GM21619 (cell line): ENCODE data around the gene MUC5B.
"Not testable (repeated sequence)": the region's sequence is repeated elsewhere in the genome, so short reads cannot be mapped to it uniquely, and the experiment has no call there.

Experiments
- ATAC-seq: cut with Tn5 transposase; IDR thresholded peaks from one replicate; pipeline ENCODE4 v1.9.1; 2021; ENCODE audit not compliant: unreplicated experiment

Gene MUC5B

DNA sequence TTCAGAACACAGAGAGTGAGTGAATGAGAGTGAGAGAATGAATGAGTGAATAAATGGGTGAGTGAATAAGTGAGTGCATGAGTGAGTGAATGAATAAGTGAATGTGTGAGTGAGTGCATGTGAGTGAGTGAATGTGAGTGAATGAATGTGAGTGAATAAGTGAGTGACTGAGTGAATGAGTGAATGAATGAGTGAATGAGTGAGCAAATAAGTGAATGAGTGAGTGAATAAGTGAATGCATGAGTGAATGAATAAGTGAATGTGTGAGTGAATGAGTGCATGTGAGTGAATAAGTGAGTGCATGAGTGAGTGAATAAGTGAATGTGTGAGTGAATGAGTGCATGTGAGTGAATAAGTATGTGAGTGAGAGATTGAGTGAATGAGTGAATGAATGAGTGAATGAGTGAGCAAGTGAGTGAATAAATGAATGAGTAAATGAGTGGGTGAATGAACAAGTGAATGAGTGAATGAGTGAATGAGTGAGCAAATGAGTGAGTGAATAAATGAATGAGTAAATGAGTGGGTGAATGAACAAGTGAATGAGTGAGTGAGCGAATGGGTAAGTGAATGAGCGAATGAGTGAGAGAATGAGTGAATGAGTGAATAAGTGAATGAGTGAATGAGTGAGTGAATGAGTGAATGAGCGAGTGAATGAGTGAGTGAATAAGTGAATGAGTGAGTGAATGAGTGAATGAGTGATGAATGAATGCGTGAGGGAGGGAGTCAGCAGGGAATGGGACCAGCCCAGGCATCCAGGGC is 21.3 kb upstream of the MUC5B start:
- no peak for ATAC-seq

DNA sequence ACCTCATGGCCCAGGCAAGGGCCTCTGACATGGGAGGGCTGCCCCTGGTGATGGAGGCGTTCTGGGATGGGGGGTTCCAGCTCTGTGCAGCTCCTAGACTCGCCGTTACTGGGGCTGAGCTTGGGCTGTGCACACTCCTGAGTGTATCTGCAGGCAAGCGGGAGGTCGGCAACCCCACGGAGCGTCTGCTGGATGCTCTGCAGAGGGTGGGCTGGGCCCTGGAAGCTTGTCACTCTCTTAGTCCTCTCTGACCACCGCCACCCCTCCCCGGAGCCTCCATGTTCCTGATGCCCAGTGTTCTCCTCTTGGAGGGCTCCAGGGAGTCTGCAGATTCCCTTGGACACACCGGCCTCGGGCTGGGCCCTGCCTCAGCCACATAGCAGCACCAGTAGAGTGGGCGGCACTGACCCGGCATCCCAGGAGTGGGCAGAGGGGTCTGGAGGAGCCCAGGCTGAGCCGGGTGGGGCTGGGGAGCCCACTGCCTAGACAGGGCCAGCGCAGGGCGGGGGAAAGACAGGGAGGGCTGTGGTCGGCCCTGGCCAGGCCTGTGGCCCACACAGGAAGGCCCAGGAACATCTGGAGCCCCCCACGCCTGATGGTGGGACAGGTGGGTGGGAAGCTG is 20.6 kb upstream of the MUC5B start:
- no peak for ATAC-seq

DNA sequence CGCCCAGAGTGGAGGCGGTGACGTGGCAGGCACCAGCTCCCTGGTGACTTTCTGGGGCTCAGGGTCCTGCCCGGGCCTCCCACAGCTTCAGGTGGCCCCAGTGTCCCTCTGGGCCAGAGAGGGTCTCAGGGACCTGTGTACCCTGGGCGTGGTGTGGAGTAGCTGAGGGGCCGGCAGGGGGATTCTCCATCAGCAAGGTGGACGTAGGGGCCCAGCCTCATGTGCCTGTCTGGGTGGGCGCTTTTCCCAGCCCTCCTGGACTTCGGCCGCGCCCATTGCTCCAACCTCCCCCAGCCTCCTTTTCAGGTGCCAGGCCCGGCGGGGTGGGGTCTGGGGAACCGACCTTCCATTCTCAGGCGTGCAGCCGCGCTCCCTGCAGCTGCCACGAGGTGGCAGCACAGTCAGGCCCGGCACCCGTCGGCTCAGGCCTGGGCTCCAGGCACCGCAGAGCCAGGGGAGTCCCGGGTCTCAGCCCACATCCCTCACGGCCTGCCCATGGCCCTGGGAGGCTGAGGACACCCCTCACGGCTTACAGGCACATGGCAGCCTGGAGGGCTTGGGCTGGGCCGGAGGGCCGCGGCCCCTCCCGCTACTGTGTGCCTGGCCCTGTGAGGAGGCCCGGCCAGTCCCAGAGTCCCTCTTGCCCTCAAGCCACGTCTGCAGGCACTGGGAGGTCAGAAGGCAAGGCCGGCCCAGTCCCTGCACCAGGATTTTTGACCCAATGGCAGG is 19.9 kb upstream of the MUC5B start:
- no peak for ATAC-seq

DNA sequence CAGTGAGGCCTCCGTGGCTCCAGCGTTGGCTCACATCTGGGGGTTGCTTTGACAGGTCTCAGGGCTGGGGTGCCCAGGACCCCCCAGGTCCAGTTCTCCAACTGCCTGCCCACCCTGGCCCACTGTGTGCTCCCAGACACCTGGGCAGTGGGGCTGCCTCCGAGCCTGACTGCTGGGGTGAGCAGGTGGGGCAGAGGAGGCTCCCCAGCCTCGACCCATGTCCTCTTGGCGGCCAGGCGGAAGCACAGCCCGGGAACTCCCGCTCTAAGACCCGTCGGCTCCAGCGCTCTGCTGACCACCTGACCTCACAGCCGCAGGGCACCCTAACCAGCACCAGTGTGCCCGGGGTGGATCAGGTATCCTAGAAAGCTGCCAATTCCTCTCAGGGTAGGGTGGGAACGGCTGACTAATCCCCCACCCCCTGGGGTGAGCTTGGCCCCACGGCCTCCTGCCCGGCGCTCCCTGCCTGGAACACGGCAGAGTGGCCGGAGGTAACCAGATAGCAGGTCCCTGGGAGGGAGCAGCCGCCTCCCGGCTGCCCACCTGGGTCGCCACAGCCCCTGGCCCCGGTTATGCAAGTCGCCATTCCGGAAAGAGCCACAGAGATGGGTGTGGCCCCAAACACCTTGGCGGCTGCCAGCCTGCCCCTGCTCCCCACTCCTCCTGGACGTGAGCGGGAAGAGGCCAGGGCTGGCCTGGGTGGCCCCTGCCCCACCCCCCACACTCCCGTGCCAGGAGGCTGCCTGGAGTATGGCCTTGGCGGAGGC is 19.2 kb upstream of the MUC5B start:
- no peak for ATAC-seq

DNA sequence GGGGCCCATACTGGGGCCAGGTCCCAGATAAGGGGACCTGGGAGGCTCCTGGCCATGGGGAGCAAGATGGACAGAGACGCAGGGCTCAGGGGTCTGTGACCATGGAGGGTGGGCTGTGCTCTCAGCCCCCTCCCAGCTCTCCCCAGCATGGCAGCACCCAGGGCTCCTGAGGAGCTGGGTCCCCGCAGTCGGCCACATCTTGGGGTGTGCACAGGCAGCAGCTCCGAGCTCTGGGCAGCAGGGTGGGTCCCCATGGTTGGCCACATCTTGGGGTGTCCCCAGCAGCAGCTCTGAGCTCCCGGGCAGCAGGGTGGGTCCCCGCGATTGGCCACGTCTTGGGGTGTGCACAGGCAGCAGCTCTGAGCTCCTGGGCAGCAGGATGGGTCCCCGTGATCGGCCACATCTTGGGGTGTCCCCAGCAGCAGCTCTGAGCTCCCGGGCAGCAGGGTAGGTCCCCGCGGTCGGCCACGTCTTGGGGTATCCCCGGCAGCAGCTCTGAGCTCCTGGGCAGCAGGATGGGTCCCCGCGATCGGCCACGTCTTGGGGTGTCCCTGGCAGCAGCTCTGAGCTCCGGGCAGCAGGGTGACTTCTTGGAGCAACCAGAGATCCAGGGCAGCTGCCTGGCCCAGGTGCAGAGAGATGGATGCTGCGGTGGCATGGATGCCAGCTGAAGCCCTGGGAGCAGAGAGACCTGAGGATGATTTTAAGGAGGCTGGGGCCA is 18.3 kb upstream of the MUC5B start:
- no peak for ATAC-seq

DNA sequence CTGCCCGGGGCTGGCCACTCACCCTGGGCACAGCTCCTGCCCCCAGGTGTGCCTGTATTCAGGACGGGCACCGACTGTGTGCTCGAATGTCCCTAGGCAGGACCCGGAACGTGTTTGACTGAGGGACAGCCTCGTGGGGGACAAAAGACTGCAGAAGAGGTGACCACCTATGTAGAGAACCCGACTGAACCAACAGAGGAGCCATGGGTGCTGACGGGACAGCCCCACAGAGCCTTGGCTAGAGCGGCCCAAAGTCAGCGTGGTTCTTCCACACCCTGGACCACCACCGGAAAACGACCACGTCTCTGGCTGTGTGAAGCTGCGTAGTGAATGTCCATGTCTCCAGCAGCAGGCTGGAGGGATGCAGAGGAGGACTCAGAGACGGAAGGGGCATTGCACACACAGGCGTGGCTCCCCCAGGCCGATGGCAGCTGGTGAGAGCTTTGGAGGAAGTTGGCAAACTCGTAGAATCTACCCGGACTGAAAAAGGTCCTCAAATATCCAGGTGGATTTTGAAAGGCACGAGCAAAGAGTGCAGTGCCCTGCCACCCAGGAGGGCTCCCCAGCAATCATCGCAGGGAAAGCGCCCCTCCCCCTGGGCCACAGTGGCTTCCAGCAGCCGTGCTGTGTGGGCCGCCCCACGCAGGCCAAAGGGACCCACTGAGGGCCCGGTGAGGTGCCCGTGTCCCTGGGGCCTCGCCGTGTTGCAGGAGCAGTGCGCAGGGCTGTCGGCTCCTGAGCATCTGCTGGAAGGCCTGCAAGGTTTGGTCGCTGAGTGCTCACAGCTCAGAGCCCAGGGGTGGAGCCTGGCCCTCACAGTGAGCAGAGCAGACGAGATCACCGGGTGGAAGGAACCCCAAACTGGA is 17.5 kb upstream of the MUC5B start:
- ATAC-seq, result no peak

DNA sequence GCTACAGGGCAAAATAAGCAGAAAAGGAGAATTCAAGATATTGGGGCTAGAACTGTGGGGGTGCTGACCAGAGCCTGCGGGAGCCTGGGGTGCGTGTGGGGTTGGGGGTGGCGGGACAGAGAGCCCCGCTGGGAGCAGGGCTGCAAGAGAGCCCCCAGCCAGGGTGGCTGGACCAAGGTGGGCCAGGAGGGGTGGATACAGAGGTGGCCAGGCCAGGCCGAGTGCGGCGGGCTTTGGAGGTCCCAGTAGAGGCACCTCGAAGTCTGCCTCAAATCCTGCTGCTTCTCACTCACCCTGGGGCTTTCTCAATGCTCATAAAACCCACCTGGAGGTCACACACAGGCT is 16.9 kb upstream of the MUC5B start:
- ATAC-seq, result no peak

DNA sequence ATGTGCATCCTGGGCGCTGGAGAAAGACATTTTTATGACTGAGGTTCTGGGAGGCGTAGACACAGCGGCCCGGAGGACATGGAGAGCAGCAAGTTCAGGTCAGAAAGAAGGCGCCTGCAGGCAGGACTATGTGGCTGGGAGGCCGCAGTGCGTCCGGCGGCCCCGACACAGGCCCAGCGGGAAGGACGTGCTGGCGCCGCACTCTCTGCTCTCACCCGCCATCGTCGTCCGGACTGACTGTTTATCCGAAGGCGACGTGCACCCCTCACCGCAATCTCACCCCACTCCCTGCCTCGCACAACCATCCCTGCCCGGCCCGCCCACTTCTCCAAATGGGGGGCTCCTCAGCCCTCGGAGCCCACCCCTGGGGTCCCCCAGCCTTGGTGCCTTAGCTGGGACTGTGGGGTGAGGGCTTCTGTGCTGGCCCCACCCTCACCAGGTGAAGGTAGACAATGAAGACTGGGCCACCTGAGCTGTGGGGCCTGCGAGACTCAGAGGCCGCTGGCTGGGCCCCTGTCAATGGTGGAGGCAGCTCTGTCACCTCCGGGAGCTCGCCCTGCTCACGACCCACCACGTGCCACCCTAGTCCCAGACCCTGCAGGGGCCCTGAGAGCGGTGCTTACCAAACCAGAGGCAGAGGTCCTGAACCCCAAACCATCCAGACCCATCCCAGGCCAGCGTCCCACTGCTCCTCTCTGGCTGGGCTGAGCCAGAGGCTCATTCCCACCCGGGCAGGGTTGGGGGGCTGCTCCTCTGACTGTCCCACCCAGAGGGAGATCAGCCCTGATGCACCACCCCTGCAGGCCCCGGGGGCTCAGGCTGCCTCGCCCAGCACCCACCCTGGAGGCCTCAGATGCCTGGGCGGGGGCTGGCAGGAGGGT is 16.2 kb upstream of the MUC5B start:
- ATAC-seq, result no peak

DNA sequence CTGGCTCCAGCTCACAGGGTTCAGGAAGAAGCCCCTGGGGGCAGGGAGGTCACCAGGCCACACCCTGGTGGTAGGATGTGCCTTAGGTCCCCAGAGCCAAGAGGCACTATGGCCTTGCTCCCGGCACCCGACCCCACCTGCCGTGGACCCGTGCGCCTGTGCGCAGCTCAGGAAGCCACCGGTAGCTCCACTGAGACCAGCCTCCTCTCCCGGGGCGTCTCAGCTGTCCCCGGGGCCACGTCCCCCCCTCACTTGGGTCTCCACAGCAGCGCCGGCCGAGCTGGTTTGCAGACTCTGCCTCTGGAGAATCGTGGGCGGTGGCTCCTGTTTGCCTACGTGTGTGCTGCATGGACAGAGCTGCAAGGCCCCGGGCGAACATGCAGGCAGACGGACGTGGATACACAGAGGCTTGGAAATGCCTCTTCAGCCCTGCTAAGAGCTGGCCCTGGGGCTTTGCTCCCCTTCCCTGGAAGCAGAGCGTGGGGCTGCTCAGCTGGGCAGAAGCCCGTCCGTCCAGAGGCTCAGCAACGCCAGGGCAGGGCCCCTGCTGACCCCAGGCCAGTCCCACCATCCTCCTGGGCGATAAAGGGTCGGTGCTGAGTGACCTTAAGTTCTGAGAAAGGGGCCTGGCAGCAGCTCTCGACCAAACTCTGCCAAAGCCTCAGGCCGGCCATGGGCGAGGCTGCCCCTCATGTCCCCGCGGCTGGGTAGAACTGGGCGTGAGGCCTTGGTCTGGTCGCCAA is 15.3 kb upstream of the MUC5B start:
- ATAC-seq, result no peak

DNA sequence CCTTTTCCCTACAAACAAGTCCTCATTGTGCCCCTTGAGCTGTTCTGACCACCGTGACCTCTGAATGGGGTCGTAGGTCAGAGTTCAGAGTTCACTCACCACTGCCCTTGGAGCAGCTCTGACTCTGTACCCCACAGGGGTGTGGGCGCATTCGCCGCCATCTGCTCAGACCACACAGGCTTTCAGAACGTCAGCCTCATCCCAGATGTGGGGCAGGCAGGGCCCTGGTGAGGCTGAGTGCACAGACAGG is 14.8 kb upstream of the MUC5B start:
- no peak for ATAC-seq

DNA sequence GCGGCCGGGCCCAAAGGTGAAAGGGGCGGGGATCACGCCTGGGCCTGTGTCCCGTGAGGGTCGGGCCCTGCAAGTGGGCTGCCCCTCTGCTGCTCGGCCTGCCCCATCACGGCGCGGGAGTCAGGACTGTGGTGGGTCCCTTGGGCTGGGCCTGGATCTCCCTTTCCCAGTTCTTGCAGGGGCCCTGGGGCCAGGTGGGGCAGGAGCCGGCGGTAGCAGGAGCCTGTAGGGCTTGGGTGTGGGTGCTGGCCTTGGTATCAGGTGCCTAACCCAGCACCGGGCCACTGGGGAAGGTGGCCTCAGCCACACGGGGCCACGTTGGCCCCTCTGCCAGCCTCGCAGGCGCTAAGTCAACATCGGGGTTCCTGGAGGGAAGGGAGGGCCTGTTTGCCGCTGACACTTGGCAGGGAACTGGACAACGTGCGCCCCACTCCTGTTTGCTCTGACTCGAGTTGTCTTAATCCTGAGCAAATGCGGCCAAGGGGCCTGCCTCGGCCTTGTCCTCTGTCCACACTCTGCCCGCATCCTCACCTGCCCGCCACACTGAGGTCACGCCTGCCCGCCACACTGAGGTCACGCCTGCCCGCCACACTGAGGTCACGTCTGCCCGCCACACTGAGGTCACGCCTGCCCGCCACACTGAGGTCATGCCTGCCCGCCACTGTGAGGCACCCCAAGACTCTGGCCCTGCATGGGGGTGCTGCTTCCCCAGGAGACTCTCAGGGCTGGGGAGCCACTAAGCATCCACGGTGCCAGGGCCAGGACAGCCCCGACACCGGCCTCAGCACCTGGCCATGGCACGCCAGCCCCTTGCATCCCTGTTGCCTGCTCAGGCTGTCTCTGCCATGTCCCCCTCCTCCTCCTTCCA is 14.2 kb upstream of the MUC5B start:
- no peak for ATAC-seq

DNA sequence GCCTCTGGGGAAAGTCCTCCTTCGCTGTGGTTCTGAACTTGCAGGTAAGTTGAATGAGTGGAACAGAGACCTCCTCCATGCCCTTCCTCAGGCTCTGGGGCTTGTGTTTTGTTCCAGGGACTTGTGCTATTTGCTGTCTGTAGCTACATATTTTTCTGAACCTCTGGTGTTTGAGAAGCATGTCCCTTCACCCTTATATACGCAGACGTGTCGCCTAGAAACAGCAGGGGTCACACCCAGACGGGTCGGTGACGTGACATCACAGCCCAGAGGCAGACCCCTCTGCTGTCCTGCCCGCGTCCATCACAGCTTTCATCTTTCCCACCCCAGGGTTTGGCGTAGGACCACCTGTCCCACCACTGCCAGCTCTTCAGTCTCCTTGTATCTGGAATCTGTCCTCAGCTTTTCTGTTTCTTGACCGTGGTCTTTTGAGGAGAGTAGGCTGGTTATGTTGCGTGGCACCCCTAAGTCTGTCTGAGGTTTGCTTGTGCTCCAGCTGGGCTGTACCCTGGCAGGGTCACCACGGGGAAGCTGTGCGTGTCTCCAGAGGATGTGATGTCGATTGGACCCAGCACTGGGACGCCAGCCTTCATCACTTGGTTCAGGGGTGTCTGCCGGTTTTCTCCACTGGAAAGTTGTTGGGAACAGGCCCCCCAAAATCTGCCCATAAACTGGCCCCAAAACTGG is 13.4 kb upstream of the MUC5B start:
- ATAC-seq, result no peak

DNA sequence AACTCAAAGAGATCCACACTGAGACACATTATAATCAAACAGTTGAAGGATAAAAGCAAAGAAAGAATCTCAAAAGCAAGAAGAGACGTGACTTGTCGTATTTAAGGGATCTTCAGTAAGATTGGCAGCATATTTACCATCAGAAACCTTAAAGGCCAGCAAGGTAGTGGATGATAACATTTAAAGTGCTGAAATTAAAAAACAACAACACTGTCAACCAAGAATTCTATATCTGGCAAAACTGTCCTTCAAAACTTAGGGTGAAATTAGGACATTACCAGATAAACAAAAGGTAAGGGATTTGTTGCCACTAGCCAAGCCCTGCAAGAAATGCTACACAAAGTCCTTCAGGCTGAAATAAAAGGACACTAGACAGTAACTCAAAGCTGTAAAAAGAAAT is 11.0 kb upstream of the MUC5B start:
- ATAC-seq, result no peak

DNA sequence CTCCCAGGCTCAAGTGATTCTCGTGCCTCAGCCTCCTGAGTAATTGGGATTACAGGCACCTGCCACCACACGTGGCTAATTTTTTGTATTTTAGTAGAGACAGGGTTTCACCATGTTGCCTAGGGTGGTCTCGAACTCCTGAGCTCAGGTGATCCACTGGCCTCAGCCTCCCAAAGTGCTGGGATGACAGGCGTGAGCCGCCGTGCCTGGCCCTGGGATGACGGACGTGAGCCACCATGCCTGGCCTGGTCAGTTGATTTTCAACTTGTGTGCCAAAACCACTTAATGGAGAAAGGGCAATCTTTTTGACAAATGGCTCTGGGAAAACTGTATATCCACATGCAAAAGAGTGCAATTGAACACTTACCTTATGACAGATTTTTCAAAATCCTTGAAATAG is 7.0 kb upstream of the MUC5B start:
- not testable (repeated sequence) for ATAC-seq

DNA sequence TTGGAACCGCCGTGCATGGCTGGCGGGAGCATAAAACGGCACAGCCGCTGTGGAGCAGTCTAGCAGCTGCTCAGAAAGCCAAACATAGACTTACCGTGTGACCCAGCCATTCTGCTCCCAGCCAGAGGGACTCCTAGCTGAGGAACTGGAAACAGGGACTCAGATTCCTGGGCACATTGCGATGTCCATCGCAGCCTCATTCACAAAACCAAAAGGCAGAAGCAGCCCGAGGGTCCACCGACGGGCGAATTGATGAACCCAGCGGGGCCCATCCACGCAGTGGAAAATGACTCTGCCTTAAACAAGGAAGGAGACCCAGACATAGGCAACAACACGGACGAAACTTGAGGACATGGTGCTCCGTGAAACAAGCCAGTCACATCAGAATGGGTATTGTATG is 5.7 kb upstream of the MUC5B start:
- no peak for ATAC-seq

DNA sequence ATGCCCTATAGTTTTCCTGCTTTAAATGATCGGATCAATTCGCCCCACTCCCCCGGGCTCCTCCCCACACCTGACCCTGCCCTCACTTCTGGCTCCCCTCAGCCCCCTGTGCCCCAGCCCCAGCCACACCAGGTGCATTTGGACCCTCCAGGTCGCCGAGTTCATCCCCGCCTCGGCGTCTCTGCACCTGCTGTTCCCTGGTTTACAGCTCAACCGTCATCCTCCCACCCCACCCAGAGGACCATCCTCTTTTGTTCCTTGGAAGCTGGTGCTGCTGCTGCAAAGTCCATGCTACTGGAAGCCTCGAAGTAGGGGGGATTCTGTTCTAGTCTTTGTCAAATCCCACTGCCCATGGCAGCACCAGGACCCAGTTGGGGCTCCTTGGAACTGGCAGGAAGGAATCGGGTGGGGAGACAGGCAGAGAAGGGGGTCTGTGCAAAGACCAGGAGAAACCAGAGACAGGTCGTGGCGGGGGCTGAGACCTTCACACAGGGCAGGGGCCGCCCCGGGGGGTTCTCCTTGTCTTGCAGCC is 4.5 kb upstream of the MUC5B start:
- ATAC-seq, result no peak
